ENCODE data around the gene INPP5D. TPM values are rescaled to one million over a fixed set of nuclear protein-coding genes. Genes with fewer than 3 reads are reported as not detected.

INPP5D gene
- total RNA-seq, 4 donors from 2014 or later, result 7.8 to 40.4 (median 26.1) TPM

DNA sequence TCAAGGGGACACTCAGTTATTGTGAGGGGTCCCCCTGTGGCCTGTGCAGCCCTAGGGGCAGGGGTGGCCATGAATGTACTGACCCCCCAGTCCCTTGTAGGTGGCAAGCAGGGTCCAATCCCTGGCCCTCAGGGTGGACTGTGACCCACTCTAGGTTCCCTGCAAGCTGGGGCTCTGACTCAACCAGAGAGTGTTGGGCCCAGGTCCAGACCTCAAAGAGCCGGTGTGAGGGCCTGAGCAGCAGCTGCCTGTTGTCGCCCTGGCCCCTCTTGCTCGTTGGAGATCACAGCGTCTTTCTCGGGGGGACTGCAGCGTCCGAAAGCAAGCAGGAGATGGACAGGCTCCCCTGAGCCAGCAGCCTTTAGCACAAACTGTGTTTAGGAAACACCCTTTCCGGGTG, 124.5 kb downstream of the INPP5D start:
- WGBS, 2 donors (ENCODE audit: low coverage in 1 of 2), result 80 to 100% methylated on average over 1 to 3 of the region's 8 CpGs
- no peak for TF ChIP-seq EP300 (IDR thresholded peaks at IDR 0.05; ENCODE audit: low read depth)
- no peak for TF ChIP-seq POLR2A (IDR thresholded peaks at IDR 0.05)
- TF ChIP-seq, protein P1, sequence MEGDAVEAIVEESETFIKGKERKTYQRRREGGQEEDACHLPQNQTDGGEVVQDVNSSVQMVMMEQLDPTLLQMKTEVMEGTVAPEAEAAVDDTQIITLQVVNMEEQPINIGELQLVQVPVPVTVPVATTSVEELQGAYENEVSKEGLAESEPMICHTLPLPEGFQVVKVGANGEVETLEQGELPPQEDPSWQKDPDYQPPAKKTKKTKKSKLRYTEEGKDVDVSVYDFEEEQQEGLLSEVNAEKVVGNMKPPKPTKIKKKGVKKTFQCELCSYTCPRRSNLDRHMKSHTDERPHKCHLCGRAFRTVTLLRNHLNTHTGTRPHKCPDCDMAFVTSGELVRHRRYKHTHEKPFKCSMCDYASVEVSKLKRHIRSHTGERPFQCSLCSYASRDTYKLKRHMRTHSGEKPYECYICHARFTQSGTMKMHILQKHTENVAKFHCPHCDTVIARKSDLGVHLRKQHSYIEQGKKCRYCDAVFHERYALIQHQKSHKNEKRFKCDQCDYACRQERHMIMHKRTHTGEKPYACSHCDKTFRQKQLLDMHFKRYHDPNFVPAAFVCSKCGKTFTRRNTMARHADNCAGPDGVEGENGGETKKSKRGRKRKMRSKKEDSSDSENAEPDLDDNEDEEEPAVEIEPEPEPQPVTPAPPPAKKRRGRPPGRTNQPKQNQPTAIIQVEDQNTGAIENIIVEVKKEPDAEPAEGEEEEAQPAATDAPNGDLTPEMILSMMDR (IDR thresholded peaks at IDR 0.05), result no peak
- no peak for TF ChIP-seq POLR2AphosphoS5 (IDR thresholded peaks at IDR 0.05)
- intact Hi-C loops (cut with DNase I; ENCODE audit: low total_unique reads) (no loop called here), in situ Hi-C loops (cut with MboI; ENCODE audit: low pct_ligation_motif_present in 1 of 4, low pct_unique_long_range_greater_than_20kb in 1 of 4, low sequenced_read_pairs in 3 of 4) (no loop called here)
- no peaks in the 10 kb centered on the region for H3K9me3 ChIP-seq
- peaks cover 0 to 3% (median 0%) of the 10 kb centered on the region in 4 donors for H3K4me1 ChIP-seq
- H3K27me3 ChIP-seq, result no peaks in the 10 kb centered on the region
- no peak overlapping the region for H3K27ac ChIP-seq
- H3K36me3 ChIP-seq, result no peaks in the 10 kb centered on the region
- no peak overlapping the region for H3K4me3 ChIP-seq
- no peak for DNase-seq

GRCh38 chr2:233185330-233185729, 125.2 kb downstream of the INPP5D start:
- no peaks in the 10 kb centered on the region for H3K36me3 ChIP-seq
- no peak overlapping the region for H3K4me3 ChIP-seq
- peaks cover 0 to 3% (median 0%) of the 10 kb centered on the region in 4 donors for H3K4me1 ChIP-seq
- no peak for DNase-seq
- 82 to 90% methylated on average over 7 of the region's 7 CpGs for WGBS, 2 donors (ENCODE audit: low coverage in 1 of 2)
- no peaks in the 10 kb centered on the region for H3K9me3 ChIP-seq
- in situ Hi-C loops (cut with MboI; ENCODE audit: low pct_ligation_motif_present in 1 of 4, low pct_unique_long_range_greater_than_20kb in 1 of 4, low sequenced_read_pairs in 3 of 4) (no loop called here), intact Hi-C loops (cut with DNase I; ENCODE audit: low total_unique reads) (no loop called here)
- no peak overlapping the region for H3K27ac ChIP-seq
- no peaks in the 10 kb centered on the region for H3K27me3 ChIP-seq
- TF ChIP-seq, protein P1 (IDR thresholded peaks at IDR 0.05), result no peak
- no peak for TF ChIP-seq EP300 (IDR thresholded peaks at IDR 0.05; ENCODE audit: low read depth)
- no peak for TF ChIP-seq POLR2AphosphoS5 (IDR thresholded peaks at IDR 0.05)

GRCh38 chr2:233185963-233186362, 125.8 kb downstream of the INPP5D start:
- no peaks in the 10 kb centered on the region for H3K27me3 ChIP-seq
- no peak overlapping the region for H3K27ac ChIP-seq
- no peaks in the 10 kb centered on the region for H3K9me3 ChIP-seq
- 74 to 77% methylated on average over 6 to 8 of the region's 8 CpGs for WGBS, 2 donors (ENCODE audit: low coverage in 1 of 2)
- TF ChIP-seq EP300 (IDR thresholded peaks at IDR 0.05; ENCODE audit: low read depth) (no peak), POLR2A (IDR thresholded peaks at IDR 0.05) (no peak), POLR2AphosphoS5 (IDR thresholded peaks at IDR 0.05) (no peak)
- TF ChIP-seq, protein P1 (IDR thresholded peaks at IDR 0.05), result no peak
- H3K36me3 ChIP-seq, result no peaks in the 10 kb centered on the region
- intact Hi-C loops (cut with DNase I; ENCODE audit: low total_unique reads), result no loop called here
- H3K4me1 ChIP-seq, result peaks cover 0 to 3% (median 0%) of the 10 kb centered on the region in 4 donors
- in situ Hi-C loops (cut with MboI; ENCODE audit: low pct_ligation_motif_present in 1 of 4, low pct_unique_long_range_greater_than_20kb in 1 of 4, low sequenced_read_pairs in 3 of 4), result no loop called here
- DNase-seq, result no peak
- no peak overlapping the region for H3K4me3 ChIP-seq

GRCh38 chr2:233186851-233187250, 126.7 kb downstream of the INPP5D start:
- 97 to 100% methylated on average over 2 to 5 of the region's 5 CpGs for WGBS, 2 donors (ENCODE audit: low coverage in 1 of 2)
- no peak overlapping the region for H3K27ac ChIP-seq
- TF ChIP-seq EP300 (IDR thresholded peaks at IDR 0.05; ENCODE audit: low read depth) (no peak), POLR2A (IDR thresholded peaks at IDR 0.05) (no peak), POLR2AphosphoS5 (IDR thresholded peaks at IDR 0.05) (no peak)
- TF ChIP-seq, protein P1 (IDR thresholded peaks at IDR 0.05), result no peak
- no peaks in the 10 kb centered on the region for H3K9me3 ChIP-seq
- peaks cover 0 to 3% (median 0%) of the 10 kb centered on the region in 4 donors for H3K4me1 ChIP-seq
- in situ Hi-C loops (cut with MboI; ENCODE audit: low pct_ligation_motif_present in 1 of 4, low pct_unique_long_range_greater_than_20kb in 1 of 4, low sequenced_read_pairs in 3 of 4) (no loop called here), intact Hi-C loops (cut with DNase I; ENCODE audit: low total_unique reads) (no loop called here)
- no peaks in the 10 kb centered on the region for H3K36me3 ChIP-seq
- no peak for DNase-seq
- no peaks in the 10 kb centered on the region for H3K27me3 ChIP-seq
- H3K4me3 ChIP-seq, result no peak overlapping the region

Measured in transverse colon (tissue), 4 donors.